B cell (primary cell): ENCODE results near the gene PPP1R14B. TPM values are rescaled to one million over a fixed set of nuclear protein-coding genes. Genes with fewer than 3 reads are reported as not detected.
A peak's percentile ranks its signal among the peaks of the same experiment; 100 is the strongest.

Experiments used
- ATAC-seq: fragments of 200-7000 bp; cut with Tn5 transposase; one replicate; pipeline ENCODE4 v1.10.0; 2021; ENCODE audit warnings: low read depth, mild to moderate bottlenecking, moderate number of reproducible peaks, moderate library complexity
- CTCF ChIA-PET: fragments of 350-600 bp; sonication (Branson Sonifier 250); formaldehyde crosslinking; loops from one replicate; lab custom pipeline; 2021; ENCODE audit warnings: antibody characterized with exemption, inconsistent platforms; lab: Charles Lee
- POLR2A ChIA-PET: fragments of 350-600 bp; sonication (Branson Sonifier 250); formaldehyde crosslinking; loops from one replicate; lab custom pipeline; 2021; ENCODE audit warnings: antibody characterized with exemption; lab: Charles Lee
- DNase-seq: peaks from one replicate; pipeline ENCODE4 v3.0.0; 2013
- H2AFZ ChIP-seq: 2 replicates; pipeline ENCODE4 v1.6.1; 2012; ENCODE audit warnings: mild to moderate bottlenecking, low read depth, low read length; ENCODE audit not compliant: insufficient read depth, poor library complexity, severe bottlenecking
- H3K27ac ChIP-seq, 2 donors: 1 replicate in 1 of 2; 2 replicates in 1 of 2; pipeline ENCODE4 v1.5.1; 2012 to 2013; ENCODE audit warnings: low read length in 2 of 2, mild to moderate bottlenecking in 2 of 2, moderate library complexity in 1 of 2
- H3K27me3 ChIP-seq, 4 experiments: fragments of 200-600 bp in 1 of 4; sonication (generic) in 1 of 4; replicated peaks in 1 of 4; 1 replicate in 2 of 4; 2 replicates in 2 of 4; pipeline versions ENCODE4 v1.6.1 to v1.7.0; 2013 to 2016; ENCODE audit warnings: low read length in 3 of 4, mild to moderate bottlenecking in 2 of 4, mixed read lengths in 1 of 4, moderate library complexity in 1 of 4; ENCODE audit not compliant: insufficient read depth in 4 of 4, control insufficient read depth in 3 of 4; ENCODE audit errors: control extremely low read depth in 1 of 4
- H3K36me3 ChIP-seq, 2 experiments: replicated peaks in 1 of 2; 1 replicate in 1 of 2; 2 replicates in 1 of 2; pipeline versions ENCODE4 v1.6.1 to v1.7.1; 2013; ENCODE audit warnings: low read length in 1 of 2; ENCODE audit not compliant: insufficient read depth in 2 of 2, control insufficient read depth in 1 of 2; ENCODE audit errors: control extremely low read depth in 1 of 2, extremely low read depth in 1 of 2
- H3K4me1 ChIP-seq, 2 donors: fragments of 200-600 bp in 1 of 2; sonication (generic) in 1 of 2; 1 replicate in 1 of 2; 2 replicates in 1 of 2; pipeline versions ENCODE4 v1.5.1 to v1.6.1; 2013 to 2017; ENCODE audit warnings: low read length in 2 of 2; ENCODE audit not compliant: control insufficient read depth in 2 of 2, insufficient read depth in 2 of 2
- H3K4me2 ChIP-seq: replicated peaks from 2 replicates; pipeline ENCODE3; 2012; ENCODE audit warnings: mild to moderate bottlenecking, low read depth, low read length; ENCODE audit not compliant: poor library complexity, severe bottlenecking
- H3K4me3 ChIP-seq, 5 experiments: fragments of 200-600 bp in 1 of 5; sonication (generic) in 1 of 5; 1 replicate in 3 of 5; 2 replicates in 2 of 5; pipeline versions ENCODE4 v1.5.1 to v1.7.0; 2011 to 2016; ENCODE audit warnings: low read length in 4 of 5, mild to moderate bottlenecking in 4 of 5, low read depth in 2 of 5, control low read depth in 1 of 5, moderate library complexity in 1 of 5; ENCODE audit not compliant: insufficient read depth in 1 of 5; ENCODE audit errors: control extremely low read depth in 1 of 5, extremely low read depth in 1 of 5
- H3K79me2 ChIP-seq: fragments of 200-600 bp; sonication (generic); one replicate; pipeline ENCODE4 v1.6.0; 2016; ENCODE audit warnings: low read length; ENCODE audit not compliant: control insufficient read depth, insufficient read depth
- H3K9ac ChIP-seq: fragments of 200-600 bp; sonication (generic); 2 replicates; pipeline ENCODE4 v1.6.1; 2017; ENCODE audit warnings: mild to moderate bottlenecking, low read length, moderate library complexity
- H3K9me3 ChIP-seq, 3 donors: one replicate each; pipeline versions ENCODE4 v1.6.1 to v1.7.1; 2013; ENCODE audit warnings: low read length in 2 of 3; ENCODE audit not compliant: control insufficient read depth in 2 of 3, insufficient read depth in 1 of 3; ENCODE audit errors: control extremely low read depth in 1 of 3
- H4K20me1 ChIP-seq: 2 replicates; pipeline ENCODE4 v1.6.0; 2012; ENCODE audit warnings: mild to moderate bottlenecking, low read length; ENCODE audit not compliant: insufficient read depth, control insufficient read depth, poor library complexity, severe bottlenecking
- H3K27ac Mint-ChIP-seq: one replicate; pipeline ENCODE4 v1.8.0; 2021; ENCODE audit warnings: mixed read lengths
- H3K27me3 Mint-ChIP-seq: one replicate; pipeline ENCODE4 v1.8.0; 2021; ENCODE audit warnings: mixed read lengths
- H3K4me1 Mint-ChIP-seq: one replicate; pipeline ENCODE4 v1.8.0; 2021; ENCODE audit warnings: mixed read lengths
- H3K4me3 Mint-ChIP-seq: one replicate; pipeline ENCODE4 v1.8.0; 2021; ENCODE audit warnings: mixed read lengths
- H3K9me3 Mint-ChIP-seq: one replicate; pipeline ENCODE4 v1.8.0; 2022; ENCODE audit warnings: mixed read lengths; ENCODE audit not compliant: insufficient read depth
- EZH2 ChIP-seq: IDR thresholded peaks from 2 replicates; pipeline ENCODE4 v1.6.1; 2012; ENCODE audit warnings: borderline replicate concordance, low read depth, mild to moderate bottlenecking, moderate library complexity, low read length; ENCODE audit not compliant: insufficient read depth, poor library complexity, severe bottlenecking
- WGBS: methylation state at CpG from one replicate; pipeline ENCODE4 v1.1.5; 2013; ENCODE audit warnings: missing lambda C conversion rate; ENCODE audit not compliant: insufficient coverage; 5-methylcytosine and 5-hydroxymethylcytosine counted together
- intact Hi-C: fragments of 100-400 bp; cut with micrococcal nuclease; formaldehyde crosslinking; loops from one replicate; pipeline ENCODE4 v1.10.0; 2022
- polyA plus RNA-seq: library from polyadenylated mRNA; depleted of rRNA; stranded (reverse); fragments of >200 nt; gene quantifications from 2 replicates; pipeline ENCODE4 v1.2.3, GENCODE V29; 2012
- total RNA-seq, 2 donors: library from RNA; stranded (reverse); fragments of 120-200 nt in 1 of 2; gene quantifications; 1 replicate in 1 of 2; 2 replicates in 1 of 2; pipeline versions ENCODE4 v1.2.3 to v1.2.4, GENCODE V29; 2013 to 2022
- TF ChIP-seq, protein P1 (sequence below): fragments of 200-600 bp; IDR thresholded peaks from one replicate; pipeline ENCODE4 v1.8.0; 2022; ENCODE audit warnings: antibody characterized with exemption, mild to moderate bottlenecking

Gene PPP1R14B
- total and polyA plus RNA-seq, 2 donors (not counting 1 experiment from before 2014, with no cell fraction given) = 41.2 to 51.0 TPM

GRCh38 chr11:64286801-64287159 is 40.0 kb upstream of the PPP1R14B start:
- Histone ChIP-seq H3K79me2 (peaks cover 35% of the 10 kb centered on the region), H3K27me3 (peaks cover 0 to 14% (median 6%) of the 10 kb centered on the region in 4 experiments), H3K9me3 (peaks cover 0 to 6% (median 0%) of the 10 kb centered on the region in 3 donors), H3K4me3 (no peak overlapping the region), H4K20me1 (peaks cover 22% of the 10 kb centered on the region), H3K27ac (no peak overlapping the region), H2AFZ (no peak overlapping the region), H3K36me3 (peaks cover 0 to 7% of the 10 kb centered on the region in 2 experiments), H3K4me1 (peaks cover 19 to 21% of the 10 kb centered on the region in 2 donors), H3K9ac (no peak overlapping the region), H3K4me2 (no peak overlapping the region)
- Mint-ChIP-seq H3K27me3 (peaks cover 6% of the 10 kb centered on the region), H3K9me3 (no peaks in the 10 kb centered on the region), H3K27ac (peak overlapping the region; percentile 75), H3K4me1 (peaks cover 24% of the 10 kb centered on the region), H3K4me3 (peak overlapping the region; percentile 78)
- no peak for TF ChIP-seq EZH2
- TF ChIP-seq, protein P1, sequence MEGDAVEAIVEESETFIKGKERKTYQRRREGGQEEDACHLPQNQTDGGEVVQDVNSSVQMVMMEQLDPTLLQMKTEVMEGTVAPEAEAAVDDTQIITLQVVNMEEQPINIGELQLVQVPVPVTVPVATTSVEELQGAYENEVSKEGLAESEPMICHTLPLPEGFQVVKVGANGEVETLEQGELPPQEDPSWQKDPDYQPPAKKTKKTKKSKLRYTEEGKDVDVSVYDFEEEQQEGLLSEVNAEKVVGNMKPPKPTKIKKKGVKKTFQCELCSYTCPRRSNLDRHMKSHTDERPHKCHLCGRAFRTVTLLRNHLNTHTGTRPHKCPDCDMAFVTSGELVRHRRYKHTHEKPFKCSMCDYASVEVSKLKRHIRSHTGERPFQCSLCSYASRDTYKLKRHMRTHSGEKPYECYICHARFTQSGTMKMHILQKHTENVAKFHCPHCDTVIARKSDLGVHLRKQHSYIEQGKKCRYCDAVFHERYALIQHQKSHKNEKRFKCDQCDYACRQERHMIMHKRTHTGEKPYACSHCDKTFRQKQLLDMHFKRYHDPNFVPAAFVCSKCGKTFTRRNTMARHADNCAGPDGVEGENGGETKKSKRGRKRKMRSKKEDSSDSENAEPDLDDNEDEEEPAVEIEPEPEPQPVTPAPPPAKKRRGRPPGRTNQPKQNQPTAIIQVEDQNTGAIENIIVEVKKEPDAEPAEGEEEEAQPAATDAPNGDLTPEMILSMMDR = no peak
- WGBS = 95% methylated on average over 9 of the region's 9 CpGs
- ChIA-PET POLR2A (interaction anchor here (5.7 kb wide), 1 partner anchor 17 kb away, joined by 67 read pairs; no protein-coding TSS in a partner anchor), CTCF (interaction anchor here (1.0 to 6.8 kb wide), 5 partner anchors 16 to 82 kb away, joined by 3 to 47 read pairs (median 5); partner anchors contain the start of genes CATSPERZ, FERMT3 and PRDX5)
- DNase-seq (no peak), ATAC-seq (no peak)
- intact Hi-C loops = no loop called here
